H1 (cell line): ENCODE results near the gene RFX1. TPM values are rescaled to one million over a fixed set of nuclear protein-coding genes. Genes with fewer than 3 reads are reported as not detected.

ENCODE experiments used
- CBX8 ChIP-seq: fragments of 300-800, 300-1000 bp; sonication (generic); IDR thresholded peaks from 2 replicates; pipeline ENCODE4 v1.7.1; 2016; ENCODE audit warnings: low read depth, low read length, borderline replicate concordance
- CHD7 ChIP-seq: fragments of 300-600 bp; sonication (generic); IDR thresholded peaks from 2 replicates; pipeline ENCODE4 v1.7.1; 2012; ENCODE audit warnings: low read length, moderate library complexity, mild to moderate bottlenecking, inconsistent platforms; ENCODE audit not compliant: insufficient replicate concordance
- EP300 ChIP-seq, 2 experiments: IDR thresholded peaks; 1 replicate in 1 of 2; 2 replicates in 1 of 2; pipeline ENCODE4 v1.6.1; 2011 to 2012; ENCODE audit warnings: low read depth in 2 of 2, low read length in 2 of 2, mild to moderate bottlenecking in 2 of 2, borderline replicate concordance in 1 of 2, inconsistent platforms in 1 of 2, moderate library complexity in 1 of 2
- RXRA ChIP-seq: IDR thresholded peaks from 2 replicates; pipeline ENCODE4 v1.6.1; 2011; ENCODE audit warnings: low read depth, mild to moderate bottlenecking, low read length, moderate library complexity; ENCODE audit not compliant: insufficient read depth
- SIX5 ChIP-seq: IDR thresholded peaks from 2 replicates; pipeline ENCODE4 v1.6.1; 2011; ENCODE audit warnings: mild to moderate bottlenecking, low read depth, low read length
- TEAD4 ChIP-seq: IDR thresholded peaks from 2 replicates; pipeline ENCODE4 v1.6.1; 2012; ENCODE audit warnings: low read depth, low read length, inconsistent platforms, mixed read lengths
- USF2 ChIP-seq: IDR thresholded peaks from 2 replicates; pipeline ENCODE4 v1.6.1; 2011; ENCODE audit warnings: low read length, improper control_type of control experiment
- YY1 ChIP-seq: IDR thresholded peaks from 2 replicates; pipeline ENCODE4 v1.6.1; 2011; ENCODE audit warnings: low read depth, mild to moderate bottlenecking, low read length
- polyA plus RNA-seq, 7 experiments: library from polyadenylated mRNA; depleted of rRNA in 3 of 7; stranded (reverse) in 5 of 7; unstranded in 2 of 7; fragments of >200 nt in 5 of 7; fragments of 200-250 nt in 2 of 7; gene quantifications; 1 replicate in 5 of 7; 2 replicates in 1 of 7; 4 replicates in 1 of 7; pipeline versions ENCODE4 v1.2.1 to v1.2.3, GENCODE V29; 2011 to 2013; ENCODE audit warnings: missing spikeins in 2 of 7, mixed read lengths in 2 of 7
- total RNA-seq: library from RNA; stranded (reverse); fragmentation: NEBNext Ultra II Directional; extraction: Animal tissue kit (Norgen Biotek cat#: 25700); gene quantifications from 2 replicates; pipeline ENCODE4 v1.2.1, GENCODE V29; 2021

RFX1 gene
- total and polyA plus RNA-seq, 2 of the 8 experiments (the other 6 are each of a cell fraction or from before 2014, with no cell fraction given): 4.9 to 17.0 TPM

- peak in 1 of 2 experiments; percentile 72; a peak in 1 of 3 replicates for TF ChIP-seq EP300 (IDR thresholded peaks at IDR 0.05; ENCODE audit: borderline replicate concordance in 1 of 2, low read depth in 2 of 2, low read length in 2 of 2)
- no peak for TF ChIP-seq USF2
- TF ChIP-seq CHD7: no peak
- no peak for TF ChIP-seq CBX8
- TF ChIP-seq TEAD4: peak; percentile 44; the same call in 1 of the 2 replicates
- TF ChIP-seq YY1: peak; percentile 73
- TF ChIP-seq SIX5: no peak
- 0 out of 2 replicates have a peak, but pooled peaks have one; percentile 33 for TF ChIP-seq RXRA
These were observed 844 bp upstream of the RFX1 start (continued) for GRCh38 chr19:14006766-14007562.
